GM12892 (cell line): ENCODE data around the gene CDIP1.

ENCODE experiments used
- POLR2A ChIP-seq: IDR thresholded peaks from 2 replicates; pipeline ENCODE4 v1.6.1; 2011; ENCODE audit warnings: low read depth, low read length, control low read depth
- POLR2AphosphoS5 ChIP-seq: IDR thresholded peaks from 2 replicates; pipeline ENCODE4 v1.6.1; 2011; ENCODE audit warnings: low read depth, low read length, control low read depth
- TAF1 ChIP-seq: IDR thresholded peaks from 2 replicates; pipeline ENCODE4 v1.6.1; 2011; ENCODE audit warnings: low read depth, mild to moderate bottlenecking, control low read depth, low read length, borderline replicate concordance

- TF ChIP-seq POLR2AphosphoS5 (no peak), POLR2A (no peak), TAF1 (no peak)
These were observed 2.9 kb downstream of the CDIP1 start for GRCh38 chr16:4535627-4536108.
